NT2/D1 (cell line): ENCODE measurements around the gene P4HB.

Experiments used
- SUZ12 ChIP-seq: IDR thresholded peaks from 2 replicates; pipeline ENCODE4 v1.6.1; 2011; ENCODE audit not compliant: insufficient read length, insufficient read depth; ENCODE audit errors: extremely low read depth
- YY1 ChIP-seq: IDR thresholded peaks from 2 replicates; pipeline ENCODE4 v1.6.1; 2011; ENCODE audit not compliant: insufficient read length, insufficient read depth
- ZNF274 ChIP-seq: IDR thresholded peaks from 2 replicates; pipeline ENCODE4 v1.6.1; 2011; ENCODE audit warnings: mild to moderate bottlenecking, low read depth, low read length

DNA sequence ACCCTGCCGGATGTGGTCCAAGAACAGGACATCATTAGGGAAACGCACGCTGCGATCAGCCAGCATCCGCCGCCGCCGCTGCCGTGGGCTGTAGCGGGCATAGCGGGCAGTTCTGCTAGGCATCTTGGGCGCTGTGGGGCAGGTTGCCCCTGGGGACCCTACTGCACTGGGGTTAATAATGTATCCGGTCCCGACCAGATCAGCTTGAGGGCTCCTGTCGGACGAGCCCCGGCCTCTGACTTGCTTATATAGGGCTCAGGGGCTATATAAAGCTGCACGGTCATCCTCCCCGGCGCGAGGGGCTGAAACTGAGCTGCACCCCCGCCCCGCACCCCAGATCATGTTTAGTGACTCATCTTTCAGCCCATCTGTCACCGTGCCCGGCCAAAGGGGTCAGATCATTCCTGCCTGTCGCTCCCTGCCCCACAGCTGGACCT, 25.5 kb downstream of the P4HB start, which contains the start of gene PPP1R27:
- no peak for TF ChIP-seq ZNF274
- TF ChIP-seq SUZ12: no peak
- no peak for TF ChIP-seq YY1
